ENCODE measurements around the gene DPCD.
A peak's percentile ranks its signal among the peaks of the same experiment; 100 is the strongest.
"Not testable (repeated sequence)": the region's sequence is repeated elsewhere in the genome, so short reads cannot be mapped to it uniquely, and the experiment has no call there.

The DPCD gene

DNA sequence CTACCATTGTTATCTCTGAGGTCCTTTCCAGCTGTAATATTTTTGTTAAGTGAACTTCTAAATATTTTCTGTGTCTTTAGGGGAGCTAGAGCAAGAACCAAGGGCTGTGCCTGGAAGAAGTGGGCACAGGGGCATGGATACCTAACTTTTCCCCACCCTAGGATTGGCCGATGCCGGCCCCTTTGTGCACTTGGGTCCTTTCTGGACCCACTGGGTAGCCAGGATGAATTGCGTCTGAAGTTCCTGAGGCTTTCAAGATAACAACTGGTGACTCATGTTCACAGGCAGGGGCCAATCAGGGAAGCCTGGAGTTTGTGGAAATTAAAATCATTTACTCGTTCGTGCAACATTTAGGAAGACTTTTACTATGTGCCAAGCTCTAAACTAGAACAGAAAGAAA, 758 bp downstream of the DPCD start:
- no peak for DNase-seq (ENCODE audit: extremely low read depth, low read depth)
- H3K4me3 ChIP-seq (replicated peaks; ENCODE audit: low read depth, low read length) = peak overlapping the region; percentile 72
- TF ChIP-seq, protein P1, sequence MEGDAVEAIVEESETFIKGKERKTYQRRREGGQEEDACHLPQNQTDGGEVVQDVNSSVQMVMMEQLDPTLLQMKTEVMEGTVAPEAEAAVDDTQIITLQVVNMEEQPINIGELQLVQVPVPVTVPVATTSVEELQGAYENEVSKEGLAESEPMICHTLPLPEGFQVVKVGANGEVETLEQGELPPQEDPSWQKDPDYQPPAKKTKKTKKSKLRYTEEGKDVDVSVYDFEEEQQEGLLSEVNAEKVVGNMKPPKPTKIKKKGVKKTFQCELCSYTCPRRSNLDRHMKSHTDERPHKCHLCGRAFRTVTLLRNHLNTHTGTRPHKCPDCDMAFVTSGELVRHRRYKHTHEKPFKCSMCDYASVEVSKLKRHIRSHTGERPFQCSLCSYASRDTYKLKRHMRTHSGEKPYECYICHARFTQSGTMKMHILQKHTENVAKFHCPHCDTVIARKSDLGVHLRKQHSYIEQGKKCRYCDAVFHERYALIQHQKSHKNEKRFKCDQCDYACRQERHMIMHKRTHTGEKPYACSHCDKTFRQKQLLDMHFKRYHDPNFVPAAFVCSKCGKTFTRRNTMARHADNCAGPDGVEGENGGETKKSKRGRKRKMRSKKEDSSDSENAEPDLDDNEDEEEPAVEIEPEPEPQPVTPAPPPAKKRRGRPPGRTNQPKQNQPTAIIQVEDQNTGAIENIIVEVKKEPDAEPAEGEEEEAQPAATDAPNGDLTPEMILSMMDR (IDR thresholded peaks at IDR 0.05; ENCODE audit: low read depth, low read length, missing control alignments) = no peak

DNA sequence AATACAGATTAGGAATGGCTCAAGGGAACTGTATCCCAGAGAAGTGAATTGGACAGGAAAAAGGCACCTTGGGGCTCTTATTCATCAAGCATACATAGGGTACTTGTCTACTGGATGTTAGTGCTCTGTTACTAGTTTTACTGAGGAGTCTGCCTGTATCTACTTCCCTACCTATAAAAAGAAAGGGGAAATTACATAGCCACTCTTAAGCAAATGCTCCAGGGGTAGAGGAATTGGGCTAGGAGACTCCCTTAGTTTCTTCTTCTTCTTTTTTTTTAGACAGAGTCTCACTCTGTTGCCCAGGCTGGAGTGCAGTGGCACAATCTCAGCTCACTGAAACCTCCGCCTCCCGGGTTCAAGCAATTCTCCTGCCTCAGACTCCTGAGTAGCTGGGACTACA, 5.2 kb downstream of the DPCD start:
- DNase-seq (ENCODE audit: extremely low read depth, low read depth); H3K4me3 ChIP-seq (replicated peaks; ENCODE audit: low read depth, low read length): not testable (repeated sequence)

DNA sequence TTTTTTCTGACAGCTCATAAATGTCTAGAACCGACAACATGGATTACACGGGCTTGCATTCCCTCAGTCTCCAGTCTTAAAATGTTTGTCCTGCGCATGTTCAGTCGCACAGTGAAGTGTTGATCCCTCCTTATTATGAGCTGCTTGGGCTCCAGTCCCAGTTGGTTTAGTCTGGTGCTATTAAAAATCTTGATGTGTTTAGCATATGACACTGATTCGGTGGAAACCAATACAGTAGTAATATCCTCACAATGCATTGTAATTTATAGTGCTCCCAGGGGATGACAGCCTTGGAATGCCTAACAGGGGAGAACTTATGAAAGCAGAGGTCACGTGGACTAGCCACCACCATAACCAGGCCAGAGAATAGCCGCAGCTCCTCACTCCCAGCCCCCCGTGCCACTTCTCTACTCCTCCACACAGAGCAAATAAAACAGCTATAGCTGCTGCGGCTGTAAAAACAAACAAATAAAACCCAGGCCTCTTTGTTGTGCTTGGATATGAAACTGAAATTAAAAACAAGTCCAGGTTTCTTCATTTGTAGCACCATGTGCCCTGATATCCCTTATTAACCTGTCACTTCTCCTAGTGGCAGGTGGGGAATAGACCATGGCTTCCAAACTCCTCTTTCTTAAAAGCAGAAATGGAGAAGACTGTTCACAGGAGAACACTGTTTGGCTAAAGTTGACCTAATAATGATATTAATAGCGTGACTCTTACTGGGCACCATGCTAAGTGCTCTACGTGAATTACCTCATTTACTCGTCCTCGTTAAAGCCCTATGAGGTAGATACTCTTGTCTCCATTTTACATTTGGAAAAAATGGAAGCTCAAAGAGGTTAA, 7.7 kb downstream of the DPCD start:
- no peak for DNase-seq (ENCODE audit: extremely low read depth, low read depth)
- no peak overlapping the region for H3K4me3 ChIP-seq (replicated peaks; ENCODE audit: low read depth, low read length)
- TF ChIP-seq, protein P1 (IDR thresholded peaks at IDR 0.05; ENCODE audit: low read depth, low read length, missing control alignments) = no peak

DNA sequence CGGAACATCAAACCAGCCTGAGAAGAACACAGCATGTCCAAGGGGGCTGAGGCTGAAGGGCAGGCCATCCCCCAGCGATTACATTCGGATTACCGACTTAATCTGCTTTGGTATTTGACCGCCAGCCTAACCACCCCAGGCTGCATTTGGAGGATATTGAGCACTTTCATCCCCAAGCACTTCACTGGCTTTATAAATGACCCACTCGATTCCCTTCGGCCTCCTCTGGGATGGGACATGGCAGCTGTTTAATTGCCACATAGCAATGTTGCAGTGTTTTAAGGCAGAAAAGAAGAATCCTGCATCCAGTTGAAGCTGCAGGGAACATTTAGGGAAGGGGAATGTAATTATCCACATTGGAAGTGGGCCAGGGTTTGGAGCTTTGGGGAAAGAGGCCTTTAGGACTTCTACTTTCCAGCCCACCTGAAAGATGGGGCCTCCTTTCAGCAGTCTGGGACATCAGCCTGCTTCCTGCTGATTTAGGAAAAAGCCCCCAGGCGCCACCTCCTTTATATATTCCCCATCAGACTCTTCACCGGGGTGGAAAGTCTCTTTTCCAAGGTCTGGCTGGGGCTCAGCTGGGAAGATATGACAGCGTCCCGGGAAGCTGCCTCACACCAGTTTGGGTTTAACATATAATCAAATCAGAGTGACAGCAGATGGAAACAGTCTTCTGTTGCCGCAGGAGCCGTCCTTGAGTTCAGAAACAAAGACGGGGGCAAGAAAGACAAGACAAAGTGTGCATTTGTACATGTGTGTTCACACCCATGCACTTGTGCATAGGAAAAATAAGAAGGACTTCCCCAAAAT, 9.2 kb downstream of the DPCD start:
- no peak overlapping the region for H3K4me3 ChIP-seq (replicated peaks; ENCODE audit: low read depth, low read length)
- TF ChIP-seq, protein P1 (IDR thresholded peaks at IDR 0.05; ENCODE audit: low read depth, low read length, missing control alignments) = no peak
- DNase-seq (ENCODE audit: extremely low read depth, low read depth) = no peak

DNA sequence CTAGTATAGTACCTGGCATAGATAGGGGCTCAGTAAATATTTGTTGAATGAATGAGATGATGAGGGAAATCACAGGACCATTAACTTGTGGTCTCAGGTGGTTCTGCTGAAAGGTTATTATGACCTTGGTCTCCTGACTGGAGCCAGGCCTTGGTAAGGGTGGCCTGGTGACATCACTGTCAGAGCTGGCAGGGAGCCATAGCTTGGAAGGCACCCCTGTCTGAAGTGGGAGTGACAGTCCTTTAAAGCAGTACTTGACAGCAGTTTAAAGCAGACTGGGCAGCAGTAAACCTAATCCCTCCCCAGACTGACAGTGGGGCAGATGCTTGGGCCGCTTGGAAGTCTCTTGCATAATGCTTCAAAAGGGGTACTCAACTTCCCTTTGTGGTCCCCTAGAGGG, 13.4 kb downstream of the DPCD start:
- no peak overlapping the region for H3K4me3 ChIP-seq (replicated peaks; ENCODE audit: low read depth, low read length)
- no peak for DNase-seq (ENCODE audit: extremely low read depth, low read depth)
- TF ChIP-seq, protein P1 (IDR thresholded peaks at IDR 0.05; ENCODE audit: low read depth, low read length, missing control alignments) = no peak

DNA sequence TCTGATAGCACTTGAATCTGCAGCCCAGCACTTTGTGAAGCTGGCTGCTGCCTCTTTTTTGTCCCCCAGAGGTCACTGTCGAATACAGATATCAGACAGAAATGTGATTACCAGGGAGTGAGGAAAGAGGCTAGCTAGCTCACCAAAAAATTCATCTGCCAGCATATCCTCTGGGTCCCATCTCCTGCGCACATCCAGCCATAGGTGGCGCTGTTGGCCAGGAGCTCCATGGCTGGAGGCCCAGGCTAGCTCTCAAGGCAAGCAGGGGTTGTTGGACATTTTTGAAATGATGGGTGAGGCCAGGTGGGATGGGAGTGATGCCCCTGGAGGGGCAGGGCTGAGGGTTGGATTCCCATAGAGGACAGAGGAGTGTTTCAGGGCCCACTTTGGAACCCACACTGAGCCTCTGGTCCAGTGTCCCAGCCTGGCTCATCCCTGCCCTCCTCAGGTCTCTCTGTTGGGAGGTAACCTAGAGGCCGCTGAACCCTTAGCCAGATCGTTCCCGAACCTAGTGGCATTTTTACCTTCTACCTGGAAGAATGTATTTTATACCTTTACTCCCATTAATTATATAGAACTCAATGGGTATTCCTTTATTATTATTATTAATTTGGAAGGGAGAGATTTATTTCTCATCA, 14.8 kb downstream of the DPCD start:
- TF ChIP-seq, protein P1 (IDR thresholded peaks at IDR 0.05; ENCODE audit: low read depth, low read length, missing control alignments) = peak; percentile 98
- no peak overlapping the region for H3K4me3 ChIP-seq (replicated peaks; ENCODE audit: low read depth, low read length)
- DNase-seq (ENCODE audit: extremely low read depth, low read depth) = peak; percentile 57

DNA sequence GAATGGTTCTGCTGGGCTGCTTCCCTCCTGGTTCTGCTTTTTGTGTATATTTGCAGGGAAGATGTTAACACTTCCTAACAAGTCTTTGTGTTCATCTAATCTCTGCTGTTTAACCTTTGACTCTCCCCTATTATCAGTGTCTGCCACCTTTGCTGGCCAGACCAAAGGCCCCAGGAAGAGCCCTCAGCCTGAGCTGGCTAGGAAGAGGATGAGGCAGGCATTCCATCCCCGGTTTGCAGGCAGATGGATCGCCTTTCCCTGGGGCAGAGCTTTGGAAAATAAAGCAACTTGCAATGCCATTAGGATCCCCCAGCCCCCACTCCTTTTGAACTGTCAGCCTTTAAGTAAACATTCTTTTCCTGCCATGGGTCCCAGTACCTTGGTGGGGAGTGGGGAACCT, 19.0 kb downstream of the DPCD start:
- no peak overlapping the region for H3K4me3 ChIP-seq (replicated peaks; ENCODE audit: low read depth, low read length)
- DNase-seq (ENCODE audit: extremely low read depth, low read depth) = no peak
- TF ChIP-seq, protein P1 (IDR thresholded peaks at IDR 0.05; ENCODE audit: low read depth, low read length, missing control alignments) = no peak
